Osteocyte (in vitro differentiated cells): ENCODE measurements around the gene OR1I1. TPM values are rescaled to one million over a fixed set of nuclear protein-coding genes. Genes with fewer than 3 reads are reported as not detected.

Experiments used
- DNase-seq: peaks from one replicate; pipeline ENCODE4 v3.0.0; 2021; ENCODE audit warnings: mixed read lengths; ENCODE audit not compliant: unreplicated experiment; ENCODE audit errors: extremely low spot score
- H3K27ac Mint-ChIP-seq: one replicate; pipeline ENCODE4 v1.8.0; 2021; ENCODE audit warnings: mild to moderate bottlenecking, mixed read lengths; ENCODE audit not compliant: unreplicated experiment
- H3K27me3 Mint-ChIP-seq: one replicate; pipeline ENCODE4 v1.8.0; 2021; ENCODE audit warnings: mixed read lengths; ENCODE audit not compliant: unreplicated experiment
- H3K36me3 Mint-ChIP-seq: one replicate; pipeline ENCODE4 v1.8.0; 2021; ENCODE audit warnings: mixed read lengths; ENCODE audit not compliant: unreplicated experiment
- H3K4me1 Mint-ChIP-seq: one replicate; pipeline ENCODE4 v1.8.0; 2021; ENCODE audit warnings: mixed read lengths; ENCODE audit not compliant: unreplicated experiment
- H3K4me3 Mint-ChIP-seq: one replicate; pipeline ENCODE4 v1.8.0; 2021; ENCODE audit warnings: mild to moderate bottlenecking, moderate library complexity, mixed read lengths; ENCODE audit not compliant: unreplicated experiment
- H3K9me3 Mint-ChIP-seq: one replicate; pipeline ENCODE4 v1.8.0; 2021; ENCODE audit warnings: mixed read lengths; ENCODE audit not compliant: unreplicated experiment
- total RNA-seq: library from RNA; stranded (reverse); gene quantifications from 2 replicates; pipeline ENCODE4 v1.2.1, GENCODE V29; 2021
- TF ChIP-seq, protein P1 (sequence below): fragments of 200-600 bp; sonication (generic); IDR thresholded peaks from 2 replicates; pipeline ENCODE4 v1.5.0; 2021; ENCODE audit warnings: antibody characterized with exemption, mild to moderate bottlenecking, moderate library complexity

Gene OR1I1
- total RNA-seq, 1 donor from 2014 or later: not detected

- H3K4me1 Mint-ChIP-seq: no peaks in the 10 kb centered on the region
- H3K9me3 Mint-ChIP-seq: no peaks in the 10 kb centered on the region
- no peak overlapping the region for H3K27ac Mint-ChIP-seq
- H3K27me3 Mint-ChIP-seq: no peaks in the 10 kb centered on the region
- no peaks in the 10 kb centered on the region for H3K36me3 Mint-ChIP-seq
- no peak overlapping the region for H3K4me3 Mint-ChIP-seq
- DNase-seq: no peak
- TF ChIP-seq, protein P1, sequence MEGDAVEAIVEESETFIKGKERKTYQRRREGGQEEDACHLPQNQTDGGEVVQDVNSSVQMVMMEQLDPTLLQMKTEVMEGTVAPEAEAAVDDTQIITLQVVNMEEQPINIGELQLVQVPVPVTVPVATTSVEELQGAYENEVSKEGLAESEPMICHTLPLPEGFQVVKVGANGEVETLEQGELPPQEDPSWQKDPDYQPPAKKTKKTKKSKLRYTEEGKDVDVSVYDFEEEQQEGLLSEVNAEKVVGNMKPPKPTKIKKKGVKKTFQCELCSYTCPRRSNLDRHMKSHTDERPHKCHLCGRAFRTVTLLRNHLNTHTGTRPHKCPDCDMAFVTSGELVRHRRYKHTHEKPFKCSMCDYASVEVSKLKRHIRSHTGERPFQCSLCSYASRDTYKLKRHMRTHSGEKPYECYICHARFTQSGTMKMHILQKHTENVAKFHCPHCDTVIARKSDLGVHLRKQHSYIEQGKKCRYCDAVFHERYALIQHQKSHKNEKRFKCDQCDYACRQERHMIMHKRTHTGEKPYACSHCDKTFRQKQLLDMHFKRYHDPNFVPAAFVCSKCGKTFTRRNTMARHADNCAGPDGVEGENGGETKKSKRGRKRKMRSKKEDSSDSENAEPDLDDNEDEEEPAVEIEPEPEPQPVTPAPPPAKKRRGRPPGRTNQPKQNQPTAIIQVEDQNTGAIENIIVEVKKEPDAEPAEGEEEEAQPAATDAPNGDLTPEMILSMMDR: no peak
These were observed 39.2 kb upstream of the OR1I1 start for GRCh38 chr19:15042826-15043225.

DNA sequence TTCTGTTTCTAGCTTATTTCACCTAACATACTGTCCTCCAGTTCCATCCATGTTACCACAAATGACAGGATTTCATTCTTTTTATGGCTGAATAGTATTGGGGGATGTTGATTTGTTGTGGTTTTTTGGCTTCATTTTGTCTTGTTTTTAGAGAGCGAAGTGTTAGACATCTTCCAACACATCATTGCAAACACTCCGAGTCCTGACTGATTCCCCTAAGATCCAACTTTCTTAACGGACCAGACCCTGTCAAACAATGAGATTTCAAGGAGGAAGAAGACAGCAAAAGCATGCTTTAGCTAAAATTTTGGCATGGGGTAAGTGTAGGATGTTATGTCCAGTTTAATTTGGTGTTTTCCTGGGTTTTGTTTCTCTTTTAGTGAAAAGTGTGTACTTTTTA, 36.5 kb upstream of the OR1I1 start:
- no peak for DNase-seq
- H3K27ac Mint-ChIP-seq: no peak overlapping the region
- H3K36me3 Mint-ChIP-seq: no peaks in the 10 kb centered on the region
- no peaks in the 10 kb centered on the region for H3K4me1 Mint-ChIP-seq
- H3K9me3 Mint-ChIP-seq: no peaks in the 10 kb centered on the region
- TF ChIP-seq, protein P1: no peak
- no peaks in the 10 kb centered on the region for H3K27me3 Mint-ChIP-seq
- H3K4me3 Mint-ChIP-seq: no peak overlapping the region

- Mint-ChIP-seq H3K27me3 (no peaks in the 10 kb centered on the region), H3K4me1 (no peaks in the 10 kb centered on the region), H3K27ac (no peak overlapping the region), H3K36me3 (no peaks in the 10 kb centered on the region), H3K9me3 (peaks cover 7% of the 10 kb centered on the region), H3K4me3 (no peak overlapping the region)
- DNase-seq: no peak
- TF ChIP-seq, protein P1: no peak
These were observed 34.3 kb upstream of the OR1I1 start for GRCh38 chr19:15047680-15048079.

GRCh38 chr19:15048128-15048527, 33.9 kb upstream of the OR1I1 start:
- Mint-ChIP-seq H3K36me3 (no peaks in the 10 kb centered on the region), H3K27ac (no peak overlapping the region), H3K27me3 (no peaks in the 10 kb centered on the region), H3K4me1 (no peaks in the 10 kb centered on the region), H3K4me3 (no peak overlapping the region), H3K9me3 (peaks cover 7% of the 10 kb centered on the region)
- no peak for DNase-seq
- TF ChIP-seq, protein P1: no peak

DNA sequence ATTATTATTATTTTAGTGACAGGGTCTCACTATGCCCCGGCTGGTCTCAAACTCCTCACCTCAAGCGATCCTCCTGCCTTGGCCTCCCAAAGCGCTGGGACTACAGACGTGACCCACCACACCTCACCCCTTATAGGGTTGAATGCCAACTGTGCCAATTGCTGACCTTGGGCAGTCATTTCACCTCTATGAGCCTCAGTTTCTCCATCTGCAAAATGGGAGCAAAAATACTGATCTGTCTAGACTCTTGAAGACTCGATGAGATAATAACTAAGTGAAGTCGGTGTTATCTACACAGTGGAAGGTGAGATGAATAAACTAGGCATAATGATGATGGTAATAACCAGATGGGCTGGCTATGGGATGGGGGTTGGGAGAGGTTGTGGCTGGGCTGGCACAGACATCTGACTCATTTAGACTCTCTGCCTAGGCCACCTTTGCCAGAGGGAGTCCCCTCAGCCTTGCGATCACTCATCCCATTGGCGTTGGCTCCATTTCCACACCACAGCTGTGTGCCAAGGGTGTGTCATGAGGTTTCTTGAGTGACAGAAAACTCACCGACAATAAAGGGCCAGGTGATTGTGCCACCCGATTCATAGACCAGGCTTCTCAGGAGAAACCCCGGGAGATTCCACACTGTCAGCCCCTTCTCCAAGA, 33.0 kb upstream of the OR1I1 start, which contains the start of gene CASP14:
TSS of gene CASP14 (plus strand) at position 596 of the 657 bp plus-strand sequence. CDS start 2,772 bp downstream, outside the sequence.
- Mint-ChIP-seq H3K27ac (no peak within 1 kb of the TSS), H3K27me3 (no peaks in the 10 kb centered on the region), H3K4me1 (no peaks in the 10 kb centered on the region), H3K9me3 (peaks cover 7% of the 10 kb centered on the region), H3K4me3 (no peak within 1 kb of the TSS), H3K36me3 (no peaks in the 10 kb centered on the region)
- TF ChIP-seq, protein P1: no peak
- DNase-seq: no peak
